HG03108 (cell line): ENCODE results near the gene DCANP1.

Source experiments
- ATAC-seq: cut with Tn5 transposase; IDR thresholded peaks from one replicate; pipeline ENCODE4 v1.9.1; 2021; ENCODE audit warnings: moderate library complexity; ENCODE audit not compliant: unreplicated experiment

The DCANP1 gene

DNA sequence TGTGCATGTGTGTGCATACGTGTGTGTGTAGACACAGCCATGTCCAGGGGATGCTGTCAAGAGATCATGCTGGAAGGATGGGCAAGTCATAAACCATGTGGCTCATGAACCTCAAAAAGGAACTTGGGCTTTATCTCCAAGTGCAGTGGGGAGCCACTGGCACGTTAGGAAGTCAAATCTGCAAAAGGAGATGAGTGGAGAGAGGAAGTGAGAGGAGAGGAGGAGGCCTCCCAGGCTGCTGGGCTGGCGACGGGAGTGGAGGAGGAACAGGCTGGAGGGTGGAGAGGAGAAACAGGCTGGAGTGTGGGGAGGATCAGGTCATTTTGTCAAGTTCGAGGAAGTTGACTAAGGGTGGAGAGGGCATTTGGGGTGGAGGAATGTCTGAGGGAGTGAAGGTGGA lies 34.2 kb upstream of the DCANP1 start:
- ATAC-seq: no peak

DNA sequence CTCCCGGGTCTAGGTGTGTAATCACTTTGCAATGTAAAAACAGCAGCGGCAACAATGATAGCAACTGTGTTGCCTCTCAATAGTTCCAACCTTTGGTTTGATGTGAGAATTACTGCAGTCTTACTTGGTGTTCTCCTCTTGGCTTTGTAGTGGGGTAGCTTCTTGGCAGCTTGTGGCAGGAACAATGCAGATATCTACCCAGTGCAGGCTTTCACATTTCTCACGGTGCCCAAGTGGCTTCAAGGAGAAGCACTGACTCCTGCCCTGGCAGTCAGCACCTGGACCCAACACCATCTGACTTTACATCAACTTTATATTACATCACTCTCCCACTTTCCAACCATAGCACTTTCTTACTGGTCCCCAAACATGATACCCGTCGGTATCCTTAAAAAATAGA lies 33.4 kb upstream of the DCANP1 start:
- no peak for ATAC-seq

DNA sequence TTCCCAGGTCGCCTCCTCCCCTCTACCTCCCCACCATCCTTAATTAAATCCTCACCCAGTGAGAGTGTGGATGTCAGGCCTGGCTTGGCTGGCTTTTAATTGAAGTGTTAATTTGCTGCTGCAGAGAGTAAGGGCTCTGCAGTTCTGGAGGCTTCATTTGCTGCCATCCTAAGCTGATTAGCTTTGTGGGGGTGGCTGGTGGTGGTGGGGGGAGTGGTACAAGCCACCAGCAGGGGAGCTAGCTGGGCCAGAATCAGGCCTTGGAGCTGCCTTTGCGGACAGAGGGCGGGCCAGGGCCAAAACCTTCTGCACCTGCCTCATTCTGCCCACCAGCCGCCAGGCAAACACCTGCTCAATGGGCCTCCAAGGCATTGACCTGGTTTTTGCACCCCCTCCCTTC lies 31.8 kb upstream of the DCANP1 start:
- no peak for ATAC-seq

- no peak for ATAC-seq
These were observed 30.5 kb upstream of the DCANP1 start for GRCh38 chr5:135477613-135478066.

GRCh38 chr5:135476615-135477581 lies 29.8 kb upstream of the DCANP1 start:
- no peak for ATAC-seq

DNA sequence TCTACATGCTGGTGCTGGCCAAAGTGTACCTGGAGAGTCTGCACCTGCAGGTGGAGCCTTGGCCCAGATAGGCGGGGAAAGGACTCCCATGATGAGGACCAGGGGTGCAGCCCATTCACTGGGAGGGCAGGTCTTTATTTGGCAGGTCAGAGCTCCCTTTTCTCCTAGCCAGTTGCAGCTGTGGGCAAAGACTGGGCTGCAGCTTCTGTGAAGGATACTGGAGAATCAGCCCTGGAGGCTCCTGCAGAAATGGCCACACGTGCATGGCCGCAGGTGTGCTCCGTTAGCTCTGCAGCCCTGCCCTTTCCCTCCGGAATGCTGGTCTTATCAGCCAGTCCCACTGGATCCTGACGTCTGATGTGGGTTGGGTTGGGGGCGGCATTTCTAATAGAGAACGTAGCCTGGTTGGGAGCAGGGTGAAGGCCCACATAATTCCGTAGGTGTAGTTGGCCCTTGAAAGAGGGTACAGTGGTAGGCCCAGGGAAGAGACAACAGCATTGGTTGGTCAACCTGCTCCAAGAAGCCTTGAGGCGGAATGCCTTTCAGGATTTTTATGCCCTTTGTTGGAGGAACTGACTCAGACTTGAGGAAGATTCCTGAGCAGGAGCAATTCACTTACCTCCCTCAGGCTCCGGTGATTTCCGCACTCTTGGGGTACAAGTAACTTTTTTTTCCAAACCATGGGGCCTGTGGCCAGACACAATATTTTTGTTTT lies 27.0 kb upstream of the DCANP1 start:
- no peak for ATAC-seq

DNA sequence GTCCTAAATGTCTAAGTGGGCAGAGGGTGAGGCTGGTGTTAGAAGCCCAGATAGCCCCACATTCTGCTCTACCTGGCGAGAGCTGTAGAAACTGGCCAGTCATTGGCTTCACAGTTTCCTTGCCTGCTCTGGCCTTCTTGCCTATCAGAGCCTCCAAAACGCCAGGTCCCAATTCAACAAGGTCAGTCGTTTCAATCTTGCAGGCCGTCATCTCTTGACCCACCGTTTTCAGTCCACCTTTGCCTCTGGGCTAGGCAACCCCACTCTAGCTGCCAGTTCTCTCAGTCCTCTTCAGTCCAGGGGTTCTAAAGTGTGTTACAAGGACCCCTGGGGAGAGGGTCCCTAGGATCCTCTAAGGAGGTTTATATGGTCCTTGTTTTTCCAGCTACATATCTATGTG lies 25.0 kb upstream of the DCANP1 start:
- ATAC-seq: no peak

- no peak for ATAC-seq
These were observed 24.6 kb upstream of the DCANP1 start for GRCh38 chr5:135471726-135472125.

DNA sequence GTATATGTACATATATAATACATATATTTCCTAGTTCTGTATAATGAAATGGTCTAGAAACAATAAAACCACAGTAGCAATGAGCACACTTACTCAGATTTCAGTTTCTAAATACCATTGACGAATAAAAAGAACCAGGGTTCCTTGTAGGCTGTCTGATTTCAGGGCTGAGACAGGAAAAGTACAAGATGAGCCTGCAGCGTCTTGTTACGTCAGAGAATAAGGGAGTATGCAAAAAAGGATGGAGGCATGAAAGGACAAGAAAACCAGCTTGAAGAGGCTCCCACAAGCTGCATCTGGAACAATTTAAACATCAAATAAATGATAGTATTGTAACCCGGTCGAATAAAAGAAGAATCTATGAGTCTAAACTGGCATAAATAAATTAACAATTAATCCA lies 22.8 kb upstream of the DCANP1 start:
- no peak for ATAC-seq

GRCh38 chr5:135468541-135468940 lies 21.4 kb upstream of the DCANP1 start:
- no peak for ATAC-seq

GRCh38 chr5:135467871-135468485 lies 20.8 kb upstream of the DCANP1 start:
- ATAC-seq: no peak

DNA sequence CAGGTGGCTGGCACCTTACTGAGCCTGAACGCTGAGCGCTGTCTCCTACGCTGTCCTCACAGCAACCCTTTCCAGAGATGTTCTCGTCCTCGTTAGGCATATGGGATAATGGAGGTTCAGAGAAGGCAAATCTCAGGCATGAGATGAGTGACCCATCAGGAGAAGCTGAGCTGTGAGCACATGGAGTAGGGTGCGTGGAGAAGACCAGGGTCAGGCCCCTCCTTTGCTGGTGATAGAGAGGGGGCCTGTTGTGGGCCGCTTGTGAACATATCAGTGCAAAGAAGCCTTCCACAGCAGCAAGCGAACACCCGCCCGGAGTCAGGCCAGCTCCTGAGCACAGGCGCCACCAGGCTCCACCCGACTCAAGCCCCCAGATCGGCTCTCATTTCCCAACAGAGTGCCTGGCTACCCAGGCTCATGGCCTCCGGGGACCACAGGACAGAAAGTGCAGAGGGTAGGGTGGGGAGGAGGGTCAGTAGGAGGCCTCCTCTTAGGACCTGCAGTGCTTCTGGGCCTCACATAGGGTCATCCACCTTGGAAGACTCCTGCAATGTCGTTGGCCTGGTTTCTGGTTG lies 20.0 kb upstream of the DCANP1 start:
- no peak for ATAC-seq

- peak; percentile 49 for ATAC-seq
These were observed 19.3 kb upstream of the DCANP1 start for GRCh38 chr5:135466178-135467050.

DNA sequence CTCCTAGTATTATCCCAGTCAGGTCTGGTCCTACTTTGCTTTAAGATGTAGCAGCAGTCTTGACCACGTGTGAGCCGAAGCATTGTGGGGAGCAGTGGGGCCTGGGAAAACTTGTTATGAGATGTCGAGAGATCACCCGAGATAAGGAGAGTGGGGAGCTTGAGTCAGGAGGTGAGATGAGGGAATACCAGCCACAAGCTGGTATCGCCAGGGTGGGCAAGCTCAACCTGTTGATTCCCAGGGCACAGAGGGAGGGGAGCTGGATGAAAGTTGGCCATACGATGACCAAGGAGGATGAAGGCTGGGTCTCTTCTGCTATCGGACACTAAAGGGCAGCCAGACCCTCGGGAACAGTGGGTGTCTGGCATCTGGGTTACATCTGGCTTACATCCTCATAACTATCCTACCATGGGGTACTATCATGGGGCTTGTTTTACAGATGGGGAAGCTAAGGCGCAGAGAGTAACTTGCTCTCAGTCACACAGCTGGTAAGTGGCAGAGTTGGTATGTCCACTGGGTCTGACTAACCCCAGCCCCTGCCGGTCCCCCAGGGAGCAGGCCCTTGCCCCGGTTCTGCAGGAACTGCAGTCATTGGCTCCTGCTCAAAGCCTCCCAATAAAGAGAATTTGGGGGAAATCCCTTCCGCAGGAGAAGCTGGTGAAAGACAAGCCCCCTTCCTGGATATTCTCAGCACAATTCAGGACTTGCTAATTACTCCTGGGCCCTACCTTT lies 18.4 kb upstream of the DCANP1 start:
- no peak for ATAC-seq

GRCh38 chr5:135462304-135462703 lies 15.2 kb upstream of the DCANP1 start:
- no peak for ATAC-seq

DNA sequence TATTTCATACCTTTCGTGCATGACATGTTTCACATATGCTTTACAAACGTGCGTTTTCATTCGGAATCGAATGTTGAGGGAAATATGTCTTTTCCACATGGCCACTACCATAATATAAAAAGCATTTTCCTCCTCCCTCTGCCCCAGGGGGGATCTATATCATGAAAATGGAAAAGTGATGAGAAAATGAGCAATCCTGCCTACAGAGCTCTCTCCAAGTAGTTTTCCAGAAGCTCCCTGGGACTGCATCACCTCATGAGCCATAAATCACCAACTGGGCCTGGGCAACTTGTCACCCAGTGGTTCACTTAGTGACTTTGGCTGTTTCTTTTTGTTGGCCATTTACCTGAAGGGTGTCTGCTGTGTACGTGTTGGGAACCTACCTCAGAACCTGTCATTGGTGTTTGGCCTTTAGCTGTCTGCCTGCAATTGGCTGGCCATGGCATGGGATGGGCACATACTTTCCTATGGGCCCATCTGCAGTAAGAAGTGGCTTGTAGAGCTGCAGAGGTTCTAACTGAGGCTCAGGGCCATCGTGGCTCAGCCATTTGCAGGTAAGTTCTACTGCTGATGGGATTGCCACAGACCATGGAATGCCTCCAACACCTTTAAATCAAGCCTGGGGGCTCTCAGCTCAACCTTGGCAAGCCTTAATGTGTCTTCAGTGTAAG lies 14.5 kb upstream of the DCANP1 start:
- ATAC-seq: no peak

DNA sequence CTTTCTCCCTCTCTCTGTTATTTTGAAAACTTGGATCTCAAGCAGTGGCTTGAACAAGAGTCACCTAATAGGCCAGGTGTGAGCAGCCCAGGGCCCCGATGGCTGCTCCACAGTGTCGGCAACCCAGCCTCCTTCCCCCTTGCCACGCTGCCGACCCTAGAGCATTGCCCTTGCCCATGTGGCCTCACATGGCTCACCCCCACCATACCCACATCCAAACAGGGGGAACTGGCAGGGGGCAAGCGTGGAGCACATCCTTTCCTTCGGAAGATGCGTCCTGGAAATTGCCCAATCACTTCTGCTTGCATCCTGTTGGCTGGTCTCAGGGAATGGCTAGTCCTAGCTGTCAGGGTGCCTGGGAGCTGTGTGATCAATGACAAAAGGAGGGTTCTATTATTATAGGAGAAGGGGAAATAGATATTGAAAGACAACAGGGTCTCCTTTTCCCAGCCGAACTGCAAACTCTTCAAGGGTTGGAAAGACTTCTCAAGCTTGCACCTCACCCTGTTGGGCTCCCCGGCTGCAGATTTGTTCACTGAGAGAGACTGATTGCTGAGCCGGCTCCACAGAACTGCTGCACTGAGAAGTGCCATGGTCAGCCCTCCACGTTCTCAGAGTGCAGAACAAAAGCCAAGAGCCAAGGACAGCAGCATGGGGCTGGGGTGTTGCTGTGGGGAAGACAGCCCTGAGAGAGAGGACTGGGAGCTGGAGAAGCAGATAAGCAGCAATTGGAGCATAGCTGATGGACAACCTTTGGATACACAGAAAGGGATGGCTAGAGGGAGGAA lies 13.3 kb upstream of the DCANP1 start:
- ATAC-seq: no peak

GRCh38 chr5:135458921-135459331 lies 11.8 kb upstream of the DCANP1 start:
- no peak for ATAC-seq
